Natural killer cell treated with Interleukin-12 subunit alpha and Interleukin-12 subunit beta and Interleukin-15 and Interleukin-18, amount 100 ng/mL, for 72 hours (primary cell): ENCODE results near the gene GJC1. TPM values are rescaled to one million over a fixed set of nuclear protein-coding genes. Genes with fewer than 3 reads are reported as not detected.
"Not testable (repeated sequence)": the region's sequence is repeated elsewhere in the genome, so short reads cannot be mapped to it uniquely, and the experiment has no call there.

Experiments
- ATAC-seq, 2 donors: fragments of 150-1000 bp; cut with Tn5 transposase in 1 of 2; sonication (Bioruptor Pico), chemical (Tn5 transposase) in 1 of 2; 2 replicates each; pipeline ENCODE4 v1.10.0; 2021
- DNase-seq: peaks from one replicate; pipeline ENCODE4 v3.0.0; 2022; ENCODE audit warnings: low spot score
- H3K27ac Mint-ChIP-seq, 2 donors: 1 replicate in 1 of 2; 2 replicates in 1 of 2; pipeline ENCODE4 v1.8.0; 2022; ENCODE audit warnings: mixed read lengths in 2 of 2, mild to moderate bottlenecking in 1 of 2, moderate library complexity in 1 of 2
- H3K27me3 Mint-ChIP-seq, 2 donors: 1 replicate in 1 of 2; 2 replicates in 1 of 2; pipeline ENCODE4 v1.8.0; 2022; ENCODE audit warnings: mixed read lengths in 2 of 2
- H3K36me3 Mint-ChIP-seq: one replicate; pipeline ENCODE4 v1.8.0; 2022; ENCODE audit warnings: mixed read lengths
- H3K4me1 Mint-ChIP-seq, 2 donors: 1 replicate in 1 of 2; 2 replicates in 1 of 2; pipeline ENCODE4 v1.8.0; 2022; ENCODE audit warnings: low read depth in 2 of 2, mixed read lengths in 2 of 2, mild to moderate bottlenecking in 1 of 2
- H3K4me3 Mint-ChIP-seq: one replicate; pipeline ENCODE4 v1.8.0; 2022; ENCODE audit warnings: mixed read lengths
- H3K9me3 Mint-ChIP-seq: 2 replicates; pipeline ENCODE4 v1.8.0; 2022; ENCODE audit warnings: mixed read lengths
- total RNA-seq, 2 donors: library from RNA; stranded (reverse); gene quantifications; one replicate each; pipeline ENCODE4 v1.2.3, GENCODE V29; 2022

GJC1 gene
- total RNA-seq, 2 donors from 2014 or later, result 1.4 to 2.5 TPM

DNA sequence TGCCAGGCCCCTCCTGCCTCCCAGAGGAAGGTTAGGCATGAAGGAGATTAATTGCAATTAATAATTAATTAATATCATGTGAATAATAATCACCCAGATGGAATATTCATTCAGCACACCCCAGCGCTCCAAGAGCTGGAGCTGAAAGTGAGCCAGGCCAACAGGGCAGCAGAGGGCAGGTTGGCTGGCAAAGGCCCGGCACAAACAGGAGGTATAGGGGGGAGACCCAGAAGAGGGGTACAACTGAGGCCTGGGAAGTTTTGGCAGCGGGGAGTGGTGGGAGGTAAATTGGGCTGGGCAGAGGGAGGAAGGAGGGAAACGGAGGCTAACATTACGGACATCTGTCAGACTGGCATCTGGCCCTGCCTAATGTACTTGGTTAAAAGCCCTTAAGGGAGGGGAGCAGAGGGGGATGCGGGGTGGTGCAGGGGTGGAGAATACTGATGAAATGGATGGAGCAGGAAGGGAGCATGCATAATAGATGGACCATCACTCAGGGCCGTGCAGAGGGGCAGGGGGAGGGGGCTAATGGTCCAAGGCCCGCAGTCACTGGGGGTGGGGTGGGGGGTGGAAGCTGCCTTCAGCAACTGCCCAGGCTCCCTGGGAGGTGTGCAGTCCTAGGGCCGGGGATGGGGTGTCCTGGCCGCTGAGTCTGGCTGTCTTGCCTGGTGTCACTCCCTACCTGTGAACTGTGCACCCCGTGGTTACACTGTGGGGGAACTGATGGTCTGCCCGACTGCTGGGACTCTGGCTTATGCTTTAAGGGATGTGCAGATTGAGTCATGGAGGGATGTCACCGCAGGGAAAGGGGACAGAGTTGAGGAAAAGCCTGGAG, 69.4 kb downstream of the GJC1 start:
- Mint-ChIP-seq H3K36me3 (no peaks in the 10 kb centered on the region), H3K27ac (no peak overlapping the region), H3K4me1 (peaks cover 0 to 3% of the 10 kb centered on the region in 2 donors), H3K9me3 (no peaks in the 10 kb centered on the region), H3K4me3 (no peak overlapping the region), H3K27me3 (peaks cover 5 to 14% of the 10 kb centered on the region in 2 donors)
- ATAC-seq (no peak), DNase-seq (no peak)

DNA sequence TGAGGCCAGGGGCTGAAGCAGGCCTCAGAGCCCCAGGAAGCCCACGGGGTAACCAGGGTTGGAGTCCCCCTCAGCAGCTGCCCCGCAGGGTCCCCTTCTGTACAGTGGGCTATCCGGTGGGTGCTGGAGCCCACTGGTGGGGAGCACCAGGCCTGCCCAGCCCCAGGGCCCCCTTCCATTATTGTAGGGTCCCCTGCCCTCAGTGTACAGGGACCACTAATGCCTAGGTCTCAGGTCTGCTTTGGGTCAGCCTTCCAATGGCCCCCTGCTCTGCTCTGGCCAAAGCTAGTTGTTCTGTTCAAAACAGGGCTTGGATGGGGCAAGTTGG, 70.2 kb downstream of the GJC1 start:
- Mint-ChIP-seq H3K36me3 (no peaks in the 10 kb centered on the region), H3K9me3 (no peaks in the 10 kb centered on the region), H3K27me3 (peaks cover 5 to 14% of the 10 kb centered on the region in 2 donors), H3K4me1 (peaks cover 0 to 3% of the 10 kb centered on the region in 2 donors), H3K4me3 (no peak overlapping the region), H3K27ac (no peak overlapping the region)
- ATAC-seq, result no peak
- no peak for DNase-seq

DNA sequence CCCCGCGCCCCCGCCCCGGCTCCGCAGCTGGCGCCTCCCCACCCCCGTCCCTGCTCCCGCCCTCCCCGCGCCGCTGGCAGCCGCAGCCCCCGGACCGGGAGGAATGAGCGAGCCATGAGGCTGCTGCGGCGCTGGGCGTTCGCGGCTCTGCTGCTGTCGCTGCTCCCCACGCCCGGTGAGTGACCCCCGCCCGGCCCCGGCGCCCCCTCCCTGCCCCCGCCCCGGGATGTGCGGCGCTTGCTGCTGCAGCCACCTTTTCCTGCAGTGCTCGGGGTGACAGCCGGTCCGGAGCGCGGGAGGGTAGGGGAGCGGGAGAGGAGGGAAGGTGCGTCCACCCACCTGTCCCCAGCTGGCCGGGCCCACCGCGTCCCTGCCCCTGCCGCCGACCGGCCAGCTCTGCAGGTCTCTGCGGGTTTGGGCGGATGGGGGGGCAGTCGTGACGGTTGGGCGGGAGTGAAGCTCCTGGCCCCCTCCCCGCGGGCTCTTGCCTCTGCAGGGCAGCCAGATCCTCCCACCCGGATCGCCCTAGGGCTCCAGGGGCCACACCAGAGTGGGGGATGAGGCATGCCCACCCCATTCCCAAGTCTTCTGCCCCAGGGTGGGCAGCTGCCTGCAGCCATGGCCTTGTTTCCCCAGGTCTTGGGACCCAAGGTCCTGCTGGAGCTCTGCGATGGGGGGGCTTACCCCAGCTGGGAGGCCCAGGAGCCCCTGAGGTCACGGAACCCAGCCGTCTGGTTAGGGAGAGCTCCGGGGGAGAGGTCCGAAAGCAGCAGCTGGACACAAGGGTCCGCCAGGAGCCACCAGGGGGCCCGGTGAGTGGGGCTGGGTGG, 70.8 kb downstream of the GJC1 start:
- H3K27ac Mint-ChIP-seq, result no peak overlapping the region
- peaks cover 0 to 3% of the 10 kb centered on the region in 2 donors for H3K4me1 Mint-ChIP-seq
- H3K27me3 Mint-ChIP-seq, result peaks cover 5 to 14% of the 10 kb centered on the region in 2 donors
- ATAC-seq (peak; percentile 15 to 30), DNase-seq (no peak)
- H3K9me3 Mint-ChIP-seq, result no peaks in the 10 kb centered on the region
- H3K4me3 Mint-ChIP-seq, result no peak overlapping the region
- no peaks in the 10 kb centered on the region for H3K36me3 Mint-ChIP-seq

DNA sequence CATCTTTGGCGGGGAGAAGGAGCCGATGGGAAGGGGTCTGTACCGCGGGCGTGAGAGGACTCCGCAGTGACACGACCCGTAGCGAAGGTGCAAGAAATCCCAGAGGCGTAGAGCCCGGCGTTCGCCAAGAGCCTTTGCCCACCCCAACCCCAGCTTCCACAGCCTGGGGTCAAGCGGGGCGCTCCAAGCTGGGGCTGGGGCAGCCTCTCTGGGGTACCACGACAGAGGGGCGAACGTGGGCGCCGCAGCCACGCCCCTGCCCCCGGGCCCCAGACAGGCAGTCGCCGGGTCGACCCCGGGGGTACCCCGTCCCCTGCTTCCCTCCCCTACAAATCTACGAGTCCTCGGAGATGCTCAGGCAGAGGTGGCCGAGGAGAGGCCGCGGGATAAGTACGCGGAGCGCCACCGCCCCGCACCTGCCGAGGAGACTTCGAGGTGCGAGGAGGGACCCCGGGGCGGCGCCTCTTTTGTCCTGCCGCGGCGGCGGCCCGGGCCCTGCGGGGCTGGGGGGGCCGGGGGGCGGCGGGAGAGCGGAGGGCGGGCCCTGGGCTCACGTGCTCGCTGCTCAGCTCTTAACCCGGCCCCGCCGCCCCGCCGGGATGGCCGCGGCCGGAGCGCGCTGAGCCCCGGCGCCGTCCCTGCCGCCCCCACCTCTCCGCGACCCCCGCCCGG, 71.5 kb downstream of the GJC1 start, which contains the start of gene ADAM11:
TSS of gene ADAM11 (plus strand) at position 575 of the 672 bp plus-strand sequence. CDS start 212 bp downstream, outside the sequence.
- H3K4me1 Mint-ChIP-seq, result peaks cover 0 to 3% of the 10 kb centered on the region in 2 donors
- H3K9me3 Mint-ChIP-seq, result no peaks in the 10 kb centered on the region
- H3K4me3 Mint-ChIP-seq, result peak within 1 kb of the TSS; percentile 44
- no peak for DNase-seq
- ATAC-seq, result peak; percentile 13 to 30
- H3K36me3 Mint-ChIP-seq, result no peaks in the 10 kb centered on the region
- peaks cover 5 to 14% of the 10 kb centered on the region in 2 donors for H3K27me3 Mint-ChIP-seq
- H3K27ac Mint-ChIP-seq, result no peak within 1 kb of the TSS

DNA sequence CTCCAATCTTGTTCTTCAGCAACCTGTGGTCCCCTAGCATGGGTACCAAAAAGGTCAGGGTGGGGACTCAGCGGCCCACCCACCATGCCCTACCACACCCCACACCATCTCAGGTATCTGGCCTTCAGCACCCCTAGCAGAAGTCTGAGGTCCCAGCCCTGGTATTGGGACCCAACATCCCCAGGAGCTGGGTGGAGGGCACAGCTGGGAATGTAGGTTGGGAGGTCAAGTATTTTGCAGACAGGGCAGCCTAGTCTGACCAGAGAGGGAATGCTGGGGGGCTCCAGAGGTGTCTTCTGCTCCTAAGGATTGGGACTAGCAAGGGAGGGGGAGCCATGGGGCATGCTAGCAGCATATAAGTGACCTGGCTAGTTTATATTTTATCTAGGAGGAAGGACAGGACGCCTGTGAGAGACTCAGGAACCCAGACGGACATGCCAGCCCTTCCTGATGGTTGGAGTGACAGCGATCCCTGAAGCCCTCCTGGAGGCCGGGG, 72.1 kb downstream of the GJC1 start:
- Mint-ChIP-seq H3K4me3 (peak overlapping the region; percentile 44), H3K27me3 (peaks cover 5 to 14% of the 10 kb centered on the region in 2 donors), H3K27ac (no peak overlapping the region), H3K4me1 (peaks cover 0 to 3% of the 10 kb centered on the region in 2 donors), H3K36me3 (no peaks in the 10 kb centered on the region), H3K9me3 (no peaks in the 10 kb centered on the region)
- ATAC-seq, result no peak
- DNase-seq, result no peak

DNA sequence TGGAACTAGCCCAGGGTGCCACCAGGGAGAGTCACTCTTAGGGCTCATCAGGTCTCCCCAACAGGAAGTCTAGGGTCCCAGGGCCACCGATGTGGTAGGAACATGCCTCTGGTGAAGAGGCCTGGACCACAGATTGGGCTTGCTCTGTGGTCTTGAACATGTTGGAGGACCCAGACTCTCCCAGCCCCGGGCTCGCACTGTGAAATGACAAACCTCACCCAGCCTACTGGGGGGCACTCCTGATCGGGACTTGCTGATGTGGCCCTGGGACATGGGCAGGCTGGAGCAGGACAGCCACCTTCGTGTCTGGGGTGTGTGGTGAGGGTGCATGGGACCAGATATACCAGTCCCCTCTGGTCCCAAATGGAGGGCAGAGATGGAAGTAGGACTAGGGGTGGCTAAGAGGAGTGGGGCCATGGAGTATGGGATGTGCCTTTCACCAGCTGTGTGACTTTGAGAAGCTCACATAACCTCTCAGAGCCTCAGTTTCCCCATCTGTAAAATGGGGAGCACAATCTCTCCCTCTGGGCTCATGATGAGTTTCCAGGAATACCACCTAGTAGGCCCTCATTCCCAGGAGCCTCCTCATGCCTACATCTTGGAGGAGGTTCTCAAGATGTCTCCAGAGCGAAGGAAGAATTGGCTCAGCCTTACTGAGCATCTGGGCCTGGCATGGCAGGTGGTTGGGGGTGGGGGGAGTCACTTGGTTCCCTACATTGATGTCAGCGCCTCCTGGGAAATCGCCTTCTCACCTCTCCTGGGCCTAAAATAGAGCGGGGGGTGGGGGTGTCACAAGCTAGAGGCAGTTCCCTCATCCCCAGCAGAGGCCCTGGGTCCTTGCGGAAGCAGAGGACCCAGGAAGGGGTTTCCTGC, 72.8 kb downstream of the GJC1 start:
- H3K36me3 Mint-ChIP-seq, result no peaks in the 10 kb centered on the region
- no peaks in the 10 kb centered on the region for H3K9me3 Mint-ChIP-seq
- peak in 1 of 2 donors; percentile 3 for ATAC-seq
- H3K27me3 Mint-ChIP-seq, result peaks cover 5 to 14% of the 10 kb centered on the region in 2 donors
- no peak for DNase-seq
- no peak overlapping the region for H3K4me3 Mint-ChIP-seq
- no peak overlapping the region for H3K27ac Mint-ChIP-seq
- H3K4me1 Mint-ChIP-seq, result peaks cover 0 to 3% of the 10 kb centered on the region in 2 donors

DNA sequence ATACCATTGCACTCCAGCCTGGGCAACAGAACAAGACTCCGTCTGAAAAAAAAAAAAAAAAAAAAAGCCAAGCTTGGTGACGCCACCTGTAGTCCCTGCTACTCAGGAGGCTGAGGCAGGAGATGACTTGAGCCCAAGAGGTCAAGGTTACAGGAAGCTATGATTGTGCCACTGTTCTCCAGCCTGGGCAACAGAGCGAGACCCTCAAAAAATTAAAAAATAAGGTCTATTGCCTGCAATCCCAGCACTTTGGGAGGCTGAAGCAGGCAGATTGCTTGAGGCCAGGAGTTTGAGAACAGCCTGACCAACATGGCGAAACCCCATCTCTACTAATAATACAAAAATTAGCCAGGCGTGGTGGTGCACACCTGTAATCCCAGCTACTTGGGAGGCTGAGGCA, 74.9 kb downstream of the GJC1 start:
- H3K36me3 Mint-ChIP-seq, DNase-seq, H3K4me3 Mint-ChIP-seq, H3K27ac Mint-ChIP-seq, H3K27me3 Mint-ChIP-seq, ATAC-seq, H3K9me3 Mint-ChIP-seq, H3K4me1 Mint-ChIP-seq: not testable (repeated sequence)

DNA sequence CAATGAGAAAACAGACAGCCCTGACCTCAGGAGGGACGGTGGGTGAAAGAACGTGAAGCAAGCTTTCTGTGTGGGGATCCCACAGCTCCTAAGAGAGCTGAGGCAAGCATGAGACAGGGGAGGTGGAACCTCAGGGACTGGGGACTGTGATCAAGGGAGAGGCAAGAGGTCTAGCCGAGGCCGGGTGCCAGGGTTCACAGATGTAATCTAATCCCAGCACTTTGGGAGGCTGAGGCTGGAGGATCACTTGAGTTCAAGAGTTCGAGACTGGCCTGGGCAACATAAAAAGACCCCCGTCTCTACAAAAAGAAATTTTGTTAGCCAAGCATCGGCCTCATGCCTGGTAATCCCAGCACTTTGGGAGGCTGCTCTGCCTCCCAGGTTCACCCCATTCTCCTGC, 75.8 kb downstream of the GJC1 start:
- H3K4me1 Mint-ChIP-seq, result peaks cover 0 to 3% of the 10 kb centered on the region in 2 donors
- H3K27ac Mint-ChIP-seq, result no peak overlapping the region
- DNase-seq (no peak), ATAC-seq (no peak)
- peaks cover 0 to 7% of the 10 kb centered on the region in 2 donors for H3K27me3 Mint-ChIP-seq
- no peaks in the 10 kb centered on the region for H3K9me3 Mint-ChIP-seq
- no peaks in the 10 kb centered on the region for H3K36me3 Mint-ChIP-seq
- no peak overlapping the region for H3K4me3 Mint-ChIP-seq

DNA sequence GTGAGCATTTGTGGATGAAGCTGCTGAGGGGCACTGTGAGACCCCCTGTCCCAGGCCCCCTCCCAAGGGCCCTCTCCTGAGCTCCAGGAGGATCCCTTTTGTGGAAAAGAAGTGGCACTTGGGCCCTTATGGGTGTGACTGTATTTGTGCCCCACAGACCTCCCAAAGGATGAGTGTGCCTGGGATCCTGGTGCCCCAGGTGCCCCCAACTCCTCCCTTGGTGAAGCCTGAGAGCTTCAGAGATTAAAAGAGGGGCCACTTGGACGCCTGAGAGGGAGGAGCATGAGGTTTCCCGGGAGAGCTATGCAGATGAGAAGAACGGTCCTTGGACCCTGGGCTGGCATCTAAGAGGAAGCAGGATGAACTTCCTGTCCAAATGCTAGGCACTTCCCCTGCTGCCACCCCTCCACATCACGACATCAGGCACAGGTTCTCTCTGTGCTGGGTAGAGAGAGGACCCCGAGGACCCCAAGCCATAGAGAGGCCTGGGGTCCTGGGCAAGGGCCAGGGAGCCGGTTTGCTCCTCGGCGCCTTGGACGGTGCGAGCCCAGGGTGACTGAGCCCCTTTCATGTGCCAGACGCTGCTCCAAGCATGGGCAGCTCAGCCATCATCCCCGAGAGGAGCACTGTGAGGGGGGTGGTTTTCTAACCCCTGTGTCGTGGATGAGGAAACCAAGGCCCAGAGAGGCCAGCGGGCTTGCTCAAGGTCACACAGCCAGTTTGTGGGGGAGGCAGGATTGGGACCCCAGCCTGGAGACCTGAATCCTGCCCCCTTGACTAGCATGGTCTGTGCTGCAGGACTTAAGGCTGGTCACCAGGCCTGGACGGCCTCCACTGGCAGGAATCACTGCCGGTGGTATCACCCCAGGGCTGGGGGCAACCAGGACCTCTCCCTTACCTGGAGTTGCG, 76.9 kb downstream of the GJC1 start:
- H3K27ac Mint-ChIP-seq, result no peak overlapping the region
- H3K4me3 Mint-ChIP-seq, result no peak overlapping the region
- DNase-seq (no peak), ATAC-seq (no peak)
- H3K27me3 Mint-ChIP-seq, result peaks cover 0 to 6% of the 10 kb centered on the region in 2 donors
- H3K36me3 Mint-ChIP-seq, result no peaks in the 10 kb centered on the region
- H3K4me1 Mint-ChIP-seq, result peaks cover 0 to 2% of the 10 kb centered on the region in 2 donors
- H3K9me3 Mint-ChIP-seq, result no peaks in the 10 kb centered on the region

DNA sequence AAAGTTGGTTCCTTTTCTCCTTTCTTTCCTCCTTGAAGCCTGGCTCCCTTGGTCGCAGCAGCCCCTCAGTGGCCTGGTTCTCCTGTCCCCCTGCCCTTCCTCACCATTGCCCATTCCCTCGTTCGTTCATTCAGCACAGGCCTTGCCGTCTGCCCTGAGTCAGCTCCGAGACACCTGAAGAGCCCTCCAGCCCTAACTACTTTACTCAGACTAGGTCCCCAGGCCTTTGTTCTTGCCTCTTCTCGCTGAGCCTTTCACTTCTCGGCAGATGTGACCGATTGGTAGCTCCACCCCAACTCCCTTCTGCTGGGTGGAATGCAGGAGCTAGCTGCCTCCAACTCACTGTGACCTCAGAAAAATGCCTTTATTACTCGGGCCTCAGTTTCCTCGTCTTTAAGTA, 78.3 kb downstream of the GJC1 start:
- Mint-ChIP-seq H3K27me3 (no peaks in the 10 kb centered on the region), H3K4me1 (no peaks in the 10 kb centered on the region), H3K36me3 (no peaks in the 10 kb centered on the region), H3K4me3 (no peak overlapping the region), H3K27ac (no peak overlapping the region), H3K9me3 (no peaks in the 10 kb centered on the region)
- no peak for DNase-seq
- no peak for ATAC-seq

DNA sequence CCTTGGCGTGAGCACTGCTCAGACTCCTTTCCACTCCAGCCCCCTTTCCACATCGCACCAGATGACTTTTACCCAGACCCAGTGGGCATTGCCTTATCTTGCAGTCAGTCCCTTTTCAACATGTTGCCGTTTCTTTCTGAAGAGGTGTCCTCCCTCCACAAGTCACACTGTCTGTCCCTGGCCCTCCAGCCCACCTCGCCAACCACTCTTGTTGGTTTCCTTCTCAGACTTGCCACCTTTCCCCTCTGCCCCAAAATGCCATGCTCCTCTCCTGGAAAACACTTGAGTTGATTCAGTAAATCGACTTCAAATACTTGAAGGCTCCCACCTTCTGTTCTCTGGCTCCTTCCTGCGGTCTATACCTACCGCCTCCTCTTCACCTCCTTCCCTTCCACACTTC, 78.8 kb downstream of the GJC1 start:
- no peak overlapping the region for H3K27ac Mint-ChIP-seq
- H3K4me1 Mint-ChIP-seq, result no peaks in the 10 kb centered on the region

DNA sequence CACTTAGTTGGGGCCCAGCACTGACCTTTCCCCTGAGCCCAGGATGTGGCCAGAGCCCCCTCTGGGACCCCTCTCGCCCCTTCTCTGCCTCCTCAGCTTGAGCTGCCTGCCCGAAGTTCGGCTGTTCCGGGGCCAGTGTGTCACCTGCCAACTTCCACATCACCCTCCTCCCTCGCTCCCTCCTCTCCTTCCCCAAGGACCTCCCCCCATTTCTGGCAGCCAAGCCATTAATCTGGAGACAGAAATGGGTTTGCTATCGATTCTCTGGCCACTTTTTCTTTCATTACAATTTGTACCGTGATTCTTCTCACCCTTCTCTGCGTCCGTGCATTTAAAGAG, 80.1 kb downstream of the GJC1 start:
- H3K36me3 Mint-ChIP-seq, result no peaks in the 10 kb centered on the region
- H3K9me3 Mint-ChIP-seq, result no peaks in the 10 kb centered on the region
- H3K4me3 Mint-ChIP-seq, result no peak overlapping the region
- no peak for ATAC-seq
- H3K27me3 Mint-ChIP-seq, result no peaks in the 10 kb centered on the region
- no peak for DNase-seq
- no peaks in the 10 kb centered on the region for H3K4me1 Mint-ChIP-seq
- no peak overlapping the region for H3K27ac Mint-ChIP-seq

More for the DNA sequence above, 78.8 kb downstream of the GJC1 start:
- Mint-ChIP-seq H3K36me3 (no peaks in the 10 kb centered on the region), H3K9me3 (no peaks in the 10 kb centered on the region), H3K27me3 (no peaks in the 10 kb centered on the region), H3K4me3 (no peak overlapping the region)
- ATAC-seq (no peak), DNase-seq (no peak)
